B cell (primary cell): ENCODE data around the gene LRCOL1. TPM values are rescaled to one million over a fixed set of nuclear protein-coding genes. Genes with fewer than 3 reads are reported as not detected.

ENCODE experiments used
- ATAC-seq: fragments of 200-7000 bp; cut with Tn5 transposase; one replicate; pipeline ENCODE4 v1.10.0; 2021; ENCODE audit warnings: low read depth, mild to moderate bottlenecking, moderate number of reproducible peaks, moderate library complexity
- CTCF ChIA-PET: fragments of 350-600 bp; sonication (Branson Sonifier 250); formaldehyde crosslinking; loops from one replicate; lab custom pipeline; 2021; ENCODE audit warnings: antibody characterized with exemption, inconsistent platforms; lab: Charles Lee
- POLR2A ChIA-PET: fragments of 350-600 bp; sonication (Branson Sonifier 250); formaldehyde crosslinking; loops from one replicate; lab custom pipeline; 2021; ENCODE audit warnings: antibody characterized with exemption; lab: Charles Lee
- DNase-seq: peaks from one replicate; pipeline ENCODE4 v3.0.0; 2013
- H2AFZ ChIP-seq: 2 replicates; pipeline ENCODE4 v1.6.1; 2012; ENCODE audit warnings: mild to moderate bottlenecking, low read depth, low read length; ENCODE audit not compliant: insufficient read depth, poor library complexity, severe bottlenecking
- H3K27ac ChIP-seq, 2 donors: 1 replicate in 1 of 2; 2 replicates in 1 of 2; pipeline ENCODE4 v1.5.1; 2012 to 2013; ENCODE audit warnings: low read length in 2 of 2, mild to moderate bottlenecking in 2 of 2, moderate library complexity in 1 of 2
- H3K27me3 ChIP-seq, 4 experiments: fragments of 200-600 bp in 1 of 4; sonication (generic) in 1 of 4; replicated peaks in 1 of 4; 1 replicate in 2 of 4; 2 replicates in 2 of 4; pipeline versions ENCODE4 v1.6.1 to v1.7.0; 2013 to 2016; ENCODE audit warnings: low read length in 3 of 4, mild to moderate bottlenecking in 2 of 4, mixed read lengths in 1 of 4, moderate library complexity in 1 of 4; ENCODE audit not compliant: insufficient read depth in 4 of 4, control insufficient read depth in 3 of 4; ENCODE audit errors: control extremely low read depth in 1 of 4
- H3K36me3 ChIP-seq, 2 experiments: replicated peaks in 1 of 2; 1 replicate in 1 of 2; 2 replicates in 1 of 2; pipeline versions ENCODE4 v1.6.1 to v1.7.1; 2013; ENCODE audit warnings: low read length in 1 of 2; ENCODE audit not compliant: insufficient read depth in 2 of 2, control insufficient read depth in 1 of 2; ENCODE audit errors: control extremely low read depth in 1 of 2, extremely low read depth in 1 of 2
- H3K4me1 ChIP-seq, 2 donors: fragments of 200-600 bp in 1 of 2; sonication (generic) in 1 of 2; 1 replicate in 1 of 2; 2 replicates in 1 of 2; pipeline versions ENCODE4 v1.5.1 to v1.6.1; 2013 to 2017; ENCODE audit warnings: low read length in 2 of 2; ENCODE audit not compliant: control insufficient read depth in 2 of 2, insufficient read depth in 2 of 2
- H3K4me2 ChIP-seq: replicated peaks from 2 replicates; pipeline ENCODE3; 2012; ENCODE audit warnings: mild to moderate bottlenecking, low read depth, low read length; ENCODE audit not compliant: poor library complexity, severe bottlenecking
- H3K4me3 ChIP-seq, 5 experiments: fragments of 200-600 bp in 1 of 5; sonication (generic) in 1 of 5; 1 replicate in 3 of 5; 2 replicates in 2 of 5; pipeline versions ENCODE4 v1.5.1 to v1.7.0; 2011 to 2016; ENCODE audit warnings: low read length in 4 of 5, mild to moderate bottlenecking in 4 of 5, low read depth in 2 of 5, control low read depth in 1 of 5, moderate library complexity in 1 of 5; ENCODE audit not compliant: insufficient read depth in 1 of 5; ENCODE audit errors: control extremely low read depth in 1 of 5, extremely low read depth in 1 of 5
- H3K79me2 ChIP-seq: fragments of 200-600 bp; sonication (generic); one replicate; pipeline ENCODE4 v1.6.0; 2016; ENCODE audit warnings: low read length; ENCODE audit not compliant: control insufficient read depth, insufficient read depth
- H3K9ac ChIP-seq: fragments of 200-600 bp; sonication (generic); 2 replicates; pipeline ENCODE4 v1.6.1; 2017; ENCODE audit warnings: mild to moderate bottlenecking, low read length, moderate library complexity
- H3K9me3 ChIP-seq, 3 donors: one replicate each; pipeline versions ENCODE4 v1.6.1 to v1.7.1; 2013; ENCODE audit warnings: low read length in 2 of 3; ENCODE audit not compliant: control insufficient read depth in 2 of 3, insufficient read depth in 1 of 3; ENCODE audit errors: control extremely low read depth in 1 of 3
- H4K20me1 ChIP-seq: 2 replicates; pipeline ENCODE4 v1.6.0; 2012; ENCODE audit warnings: mild to moderate bottlenecking, low read length; ENCODE audit not compliant: insufficient read depth, control insufficient read depth, poor library complexity, severe bottlenecking
- H3K27ac Mint-ChIP-seq: one replicate; pipeline ENCODE4 v1.8.0; 2021; ENCODE audit warnings: mixed read lengths
- H3K27me3 Mint-ChIP-seq: one replicate; pipeline ENCODE4 v1.8.0; 2021; ENCODE audit warnings: mixed read lengths
- H3K4me1 Mint-ChIP-seq: one replicate; pipeline ENCODE4 v1.8.0; 2021; ENCODE audit warnings: mixed read lengths
- H3K4me3 Mint-ChIP-seq: one replicate; pipeline ENCODE4 v1.8.0; 2021; ENCODE audit warnings: mixed read lengths
- H3K9me3 Mint-ChIP-seq: one replicate; pipeline ENCODE4 v1.8.0; 2022; ENCODE audit warnings: mixed read lengths; ENCODE audit not compliant: insufficient read depth
- CTCF ChIP-seq: fragments of 200-600 bp; IDR thresholded peaks from one replicate; pipeline ENCODE4 v1.8.0; 2022; ENCODE audit warnings: antibody characterized with exemption, mild to moderate bottlenecking
- EZH2 ChIP-seq: IDR thresholded peaks from 2 replicates; pipeline ENCODE4 v1.6.1; 2012; ENCODE audit warnings: borderline replicate concordance, low read depth, mild to moderate bottlenecking, moderate library complexity, low read length; ENCODE audit not compliant: insufficient read depth, poor library complexity, severe bottlenecking
- WGBS: methylation state at CpG from one replicate; pipeline ENCODE4 v1.1.5; 2013; ENCODE audit warnings: missing lambda C conversion rate; ENCODE audit not compliant: insufficient coverage; 5-methylcytosine and 5-hydroxymethylcytosine counted together
- intact Hi-C: fragments of 100-400 bp; cut with micrococcal nuclease; formaldehyde crosslinking; loops from one replicate; pipeline ENCODE4 v1.10.0; 2022
- polyA plus RNA-seq: library from polyadenylated mRNA; depleted of rRNA; stranded (reverse); fragments of >200 nt; gene quantifications from 2 replicates; pipeline ENCODE4 v1.2.3, GENCODE V29; 2012
- total RNA-seq, 2 donors: library from RNA; stranded (reverse); fragments of 120-200 nt in 1 of 2; gene quantifications; 1 replicate in 1 of 2; 2 replicates in 1 of 2; pipeline versions ENCODE4 v1.2.3 to v1.2.4, GENCODE V29; 2013 to 2022

LRCOL1 gene
- total and polyA plus RNA-seq, 2 donors (not counting 1 experiment from before 2014, with no cell fraction given) = not detected

- H3K36me3 ChIP-seq = no peaks in the 10 kb centered on the region
- no peaks in the 10 kb centered on the region for H4K20me1 ChIP-seq
- no peak overlapping the region for H3K27ac ChIP-seq
- peaks cover 10 to 14% of the 10 kb centered on the region in 2 donors for H3K4me1 ChIP-seq
- TF ChIP-seq CTCF = no peak
- TF ChIP-seq EZH2 = no peak
- H3K27me3 ChIP-seq = peaks cover 0 to 64% (median 28%) of the 10 kb centered on the region in 4 experiments
- H3K4me3 Mint-ChIP-seq = no peak overlapping the region
- CTCF ChIA-PET = interaction anchor here (1.1 kb wide), 1 partner anchor 45 kb away, joined by 4 read pairs; no protein-coding TSS in a partner anchor
- intact Hi-C loops = no loop called here
- H3K4me3 ChIP-seq = no peak overlapping the region
- no peak overlapping the region for H3K9ac ChIP-seq
- 74% methylated on average over 16 of the region's 16 CpGs for WGBS
- DNase-seq (no peak), ATAC-seq (no peak)
- no peak overlapping the region for H3K27ac Mint-ChIP-seq
- no peak overlapping the region for H2AFZ ChIP-seq
- peaks cover 5% of the 10 kb centered on the region for H3K4me1 Mint-ChIP-seq
- no peaks in the 10 kb centered on the region for H3K79me2 ChIP-seq
- H3K4me2 ChIP-seq = no peak overlapping the region
- peaks cover 0 to 11% (median 0%) of the 10 kb centered on the region in 3 donors for H3K9me3 ChIP-seq
- H3K9me3 Mint-ChIP-seq = no peaks in the 10 kb centered on the region
- H3K27me3 Mint-ChIP-seq = peaks cover 46% of the 10 kb centered on the region
- POLR2A ChIA-PET = no interaction called here
Observed at GRCh38 chr12:132606466-132606865, 3.9 kb downstream of the LRCOL1 start.

GRCh38 chr12:132605892-132606291 is 4.5 kb downstream of the LRCOL1 start:
- Mint-ChIP-seq H3K27me3 (peaks cover 42% of the 10 kb centered on the region), H3K4me3 (no peak overlapping the region), H3K27ac (no peak overlapping the region), H3K9me3 (no peaks in the 10 kb centered on the region), H3K4me1 (peaks cover 7% of the 10 kb centered on the region)
- Histone ChIP-seq H4K20me1 (no peaks in the 10 kb centered on the region), H3K9me3 (peaks cover 0 to 10% (median 0%) of the 10 kb centered on the region in 3 donors), H3K4me3 (no peak overlapping the region), H3K36me3 (no peaks in the 10 kb centered on the region), H3K27me3 (peaks cover 0 to 65% (median 27%) of the 10 kb centered on the region in 4 experiments), H3K4me2 (no peak overlapping the region), H2AFZ (no peak overlapping the region), H3K4me1 (peaks cover 14 to 17% of the 10 kb centered on the region in 2 donors), H3K27ac (no peak overlapping the region), H3K9ac (no peak overlapping the region), H3K79me2 (no peaks in the 10 kb centered on the region)
- ChIA-PET CTCF (interaction anchor here (1.1 kb wide), 1 partner anchor 45 kb away, joined by 4 read pairs; no protein-coding TSS in a partner anchor), POLR2A (no interaction called here)
- WGBS = 87% methylated on average over 18 of the region's 18 CpGs
- intact Hi-C loops = no loop called here
- no peak for TF ChIP-seq EZH2
- TF ChIP-seq CTCF = no peak
- DNase-seq (no peak), ATAC-seq (no peak)
